Lower leg skin (tissue), 4 donors: Measurements from ENCODE around the gene GRIFIN. TPM values are rescaled to one million over a fixed set of nuclear protein-coding genes. Genes with fewer than 3 reads are reported as not detected.

Experiments used
- DNase-seq, 2 donors: peaks; one replicate each; pipeline ENCODE4 v3.0.0-alpha.2; 2019; ENCODE audit warnings: low spot score in 2 of 2
- H3K4me3 ChIP-seq: fragments of 200-600 bp; sonication (generic); 2 replicates; pipeline ENCODE4 v1.5.1; 2017; ENCODE audit warnings: mild to moderate bottlenecking, low read depth; ENCODE audit not compliant: poor library complexity, severe bottlenecking
- CTCF ChIP-seq, 3 donors: fragments of 450-650 bp; IDR thresholded peaks; one replicate each; pipeline ENCODE4 v1.5.1; 2016; ENCODE audit warnings: antibody characterized with exemption in 3 of 3, mild to moderate bottlenecking in 3 of 3, moderate library complexity in 2 of 3
- POLR2A ChIP-seq, 2 donors: fragments of 450-650 bp; IDR thresholded peaks; one replicate each; pipeline ENCODE4 v1.6.1; 2016 to 2017; ENCODE audit warnings: antibody characterized with exemption in 2 of 2, mild to moderate bottlenecking in 1 of 2, moderate library complexity in 1 of 2
- WGBS, 2 donors: methylation state at CpG; one replicate each; pipeline ENCODE4 v1.1.5; 2018; 5-methylcytosine and 5-hydroxymethylcytosine counted together
- intact Hi-C: fragments of 100-400 bp; cut with DNase I; formaldehyde crosslinking; loops from one replicate; pipeline ENCODE4 v1.15.0; 2023; ENCODE audit warnings: low total_unique reads
- total RNA-seq, 4 donors: library from RNA; depleted of rRNA; stranded (reverse); fragments of >200 nt; gene quantifications; one replicate each; pipeline ENCODE4 v1.1.0, GENCODE V29; 2016

GRIFIN gene
- total RNA-seq, 4 donors from 2014 or later: not detected

GRCh38 chr7:2488272-2488645 lies 12.1 kb upstream of the GRIFIN start:
- intact Hi-C loops: no loop called here
- DNase-seq: peak; percentile 53 to 94
- no peak overlapping the region for H3K4me3 ChIP-seq
- TF ChIP-seq POLR2A (IDR thresholded peaks at IDR 0.05): no peak
- TF ChIP-seq CTCF (IDR thresholded peaks at IDR 0.05): no peak
- WGBS, 2 donors: 48 to 54% methylated on average over 8 of the region's 8 CpGs

GRCh38 chr7:2487586-2488271 lies 11.5 kb upstream of the GRIFIN start:
- no peak for TF ChIP-seq POLR2A (IDR thresholded peaks at IDR 0.05)
- no peak for TF ChIP-seq CTCF (IDR thresholded peaks at IDR 0.05)
- DNase-seq: no peak
- intact Hi-C loops: no loop called here
- WGBS, 2 donors: 39 to 41% methylated on average over 11 to 13 of the region's 14 CpGs
- H3K4me3 ChIP-seq: no peak overlapping the region

GRCh38 chr7:2484868-2485267 lies 8.7 kb upstream of the GRIFIN start:
- H3K4me3 ChIP-seq: no peak overlapping the region
- no peak for DNase-seq
- TF ChIP-seq CTCF (IDR thresholded peaks at IDR 0.05): no peak
- TF ChIP-seq POLR2A (IDR thresholded peaks at IDR 0.05): no peak
- 80 to 82% methylated on average over 12 of the region's 12 CpGs for WGBS, 2 donors
- intact Hi-C loops: no loop called here

- intact Hi-C loops: no loop called here
- TF ChIP-seq POLR2A (IDR thresholded peaks at IDR 0.05) (no peak), CTCF (IDR thresholded peaks at IDR 0.05) (no peak)
- no peak for DNase-seq
- no peak overlapping the region for H3K4me3 ChIP-seq
- WGBS, 2 donors: 55 to 57% methylated on average over 5 of the region's 5 CpGs
Measured at GRCh38 chr7:2483494-2483893, 7.3 kb upstream of the GRIFIN start.

- no peak overlapping the region for H3K4me3 ChIP-seq
- intact Hi-C loops: no loop called here
- DNase-seq: no peak
- 78 to 85% methylated on average over 10 of the region's 10 CpGs for WGBS, 2 donors
- TF ChIP-seq CTCF (IDR thresholded peaks at IDR 0.05) (no peak), POLR2A (IDR thresholded peaks at IDR 0.05) (no peak)
Measured at GRCh38 chr7:2482725-2483451, 6.7 kb upstream of the GRIFIN start.
